HepG2 (cell line): ENCODE results near the gene SLC12A3. TPM values are rescaled to one million over a fixed set of nuclear protein-coding genes. Genes with fewer than 3 reads are reported as not detected.

ENCODE experiments used
- CREM ChIP-seq, 2 experiments: sonication (generic) in 1 of 2; formaldehyde crosslinking in 1 of 2; IDR thresholded peaks; 2 replicates each; pipeline versions ENCODE4 v1.4.0 to v1.6.1; 2016 to 2020; ENCODE audit warnings: antibody characterized with exemption in 1 of 2, mild to moderate bottlenecking in 1 of 2, missing genetic modification reagents in 1 of 2
- E2F1 ChIP-seq: sonication (generic); formaldehyde crosslinking; IDR thresholded peaks from 2 replicates; pipeline ENCODE4 v1.5.0; 2020; ENCODE audit warnings: missing genetic modification reagents
- GTF3A ChIP-seq: sonication (generic); formaldehyde crosslinking; conservative IDR thresholded peaks from 2 replicates; pipeline ENCODE4 v1.4.0; 2020; ENCODE audit warnings: mild to moderate bottlenecking, missing genetic modification reagents
- KAT8 ChIP-seq: IDR thresholded peaks from 2 replicates; pipeline ENCODE4 v1.6.1; 2016; ENCODE audit warnings: missing genetic modification reagents, missing compliant biosample characterization
- KLF16 ChIP-seq, 2 experiments: sonication (generic) in 1 of 2; formaldehyde crosslinking in 1 of 2; IDR thresholded peaks; 2 replicates each; pipeline versions ENCODE4 v1.6.1 to v1.8.0; 2016 to 2023; ENCODE audit warnings: missing genetic modification reagents in 2 of 2, missing compliant biosample characterization in 1 of 2
- NFRKB ChIP-seq: fragments of 450-650 bp; IDR thresholded peaks from 2 replicates; pipeline ENCODE4 v1.6.1; 2017
- PBX2 ChIP-seq: IDR thresholded peaks from 2 replicates; pipeline ENCODE4 v1.6.1; 2016; ENCODE audit warnings: control low read depth
- RBM39 ChIP-seq: fragments of 200-400 bp; formaldehyde crosslinking; IDR thresholded peaks from one replicate; pipeline ENCODE4 v1.6.1; 2018; ENCODE audit warnings: antibody characterized with exemption, mild to moderate bottlenecking, low read depth, low read length; ENCODE audit not compliant: poor library complexity, severe bottlenecking
- SMAD1 ChIP-seq: sonication (generic); formaldehyde crosslinking; IDR thresholded peaks from 2 replicates; pipeline ENCODE4 v1.4.0; 2020; ENCODE audit warnings: missing genetic modification reagents, low read depth, mild to moderate bottlenecking, borderline replicate concordance
- THAP11 ChIP-seq: IDR thresholded peaks from 2 replicates; pipeline ENCODE4 v1.6.1; 2016; ENCODE audit warnings: missing biosample characterization, missing genetic modification reagents
- TIGD3 ChIP-seq: sonication (generic); formaldehyde crosslinking; IDR thresholded peaks from 2 replicates; pipeline ENCODE4 v1.5.1; 2020; ENCODE audit warnings: mild to moderate bottlenecking, missing genetic modification reagents, borderline replicate concordance
- TRIM24 ChIP-seq: sonication (generic); formaldehyde crosslinking; IDR thresholded peaks from 2 replicates; pipeline ENCODE4 v1.8.0; 2022; ENCODE audit warnings: mild to moderate bottlenecking, missing genetic modification reagents
- U2AF1 ChIP-seq: fragments of 200-400 bp; formaldehyde crosslinking; optimal IDR thresholded peaks from 2 replicates; pipeline ENCODE3; 2017; ENCODE audit warnings: mild to moderate bottlenecking, low read depth, low read length
- ZNF318 ChIP-seq: sonication (generic); formaldehyde crosslinking; IDR thresholded peaks from 2 replicates; pipeline ENCODE4 v1.4.0; 2020; ENCODE audit warnings: mild to moderate bottlenecking, missing genetic modification reagents
- ZNF616 ChIP-seq: sonication (generic); formaldehyde crosslinking; IDR thresholded peaks from 2 replicates; pipeline ENCODE4 v1.5.0; 2020; ENCODE audit warnings: low read depth, mild to moderate bottlenecking, missing genetic modification reagents
- ZNF891 ChIP-seq: sonication (generic); formaldehyde crosslinking; IDR thresholded peaks from 2 replicates; pipeline ENCODE4 v1.5.0; 2020; ENCODE audit warnings: mild to moderate bottlenecking, missing genetic modification reagents
- polyA plus RNA-seq, 8 experiments: library from polyadenylated mRNA; depleted of rRNA in 3 of 8; stranded (reverse) in 7 of 8; unstranded in 1 of 8; fragments of >200 nt; fragmentation: Illumina TruSeq in 4 of 8; extraction: Trizol in 4 of 8; gene quantifications; 2 replicates each; pipeline versions ENCODE4 v1.2.1 to v1.2.3, GENCODE V29; 2011 to 2016; ENCODE audit warnings: low read depth in 4 of 8, missing spikeins in 1 of 8, mixed read lengths in 1 of 8; ENCODE audit not compliant: insufficient read depth in 1 of 8
- total RNA-seq, 5 experiments: library from RNA; depleted of rRNA; stranded (reverse); fragments of >200 nt; fragmentation: Illumina TruSeq; extraction: Trizol; gene quantifications; 2 replicates each; pipeline ENCODE4 v1.2.3, GENCODE V29; 2016; ENCODE audit warnings: low read depth in 1 of 5

SLC12A3 gene
- total and polyA plus RNA-seq, 2 of the 13 experiments (the other 11 are each of a cell fraction or from before 2014, with no cell fraction given) = 6.2 TPM; not detected in 1

GRCh38 chr16:56950881-56951771, 86.1 kb downstream of the SLC12A3 start (continued):
- TF ChIP-seq ZNF318 (no peak), ZNF616 (CRISPR knock-in tag) (peak; percentile 40; the same call in 1 of the 2 replicates), NFRKB (no peak), CREM (IDR thresholded peaks at IDR 0.05) (no peak), CREM (CRISPR knock-in tag; IDR thresholded peaks at IDR 0.05) (no peak), U2AF1 (no peak), SMAD1 (CRISPR knock-in tag) (peak; percentile 84; the same call in 1 of the 2 replicates), ZNF891 (CRISPR knock-in tag) (0 out of 2 replicates have a peak, but pooled peaks have one; percentile 58), TRIM24 (CRISPR knock-in tag) (no peak), PBX2 (CRISPR knock-in tag) (0 out of 2 replicates have a peak, but pooled peaks have one; percentile 22), TIGD3 (no peak), KAT8 (CRISPR knock-in tag) (peak; percentile 55; the same call in 1 of the 2 replicates), KLF16 (CRISPR knock-in tag; IDR thresholded peaks at IDR 0.05) (0 out of 4 replicates have a peak, but pooled peaks of 1 of the 2 experiments have one; percentile 43), THAP11 (CRISPR knock-in tag) (no peak), E2F1 (CRISPR knock-in tag) (no peak), GTF3A (CRISPR knock-in tag) (no peak), RBM39 (peak; percentile 26)
